D341Med (cell line): ENCODE results near the gene DCLK1.

Source experiments
- DNase-seq: peaks from one replicate; pipeline ENCODE4 v3.0.0; 2012; ENCODE audit warnings: low spot score

Gene DCLK1

GRCh38 chr13:36038785-36039555, 92.2 kb downstream of the DCLK1 start:
- no peak for DNase-seq

- DNase-seq, result no peak
These were observed 98.1 kb downstream of the DCLK1 start for GRCh38 chr13:36033035-36033434.

GRCh38 chr13:36031490-36031889, 99.7 kb downstream of the DCLK1 start:
- no peak for DNase-seq

GRCh38 chr13:36030670-36031331, 100.4 kb downstream of the DCLK1 start:
- DNase-seq, result no peak

GRCh38 chr13:36029166-36029565, 102.0 kb downstream of the DCLK1 start:
- DNase-seq, result no peak

- no peak for DNase-seq
These were observed 102.7 kb downstream of the DCLK1 start for GRCh38 chr13:36028359-36029025.

- DNase-seq, result no peak
These were observed 104.7 kb downstream of the DCLK1 start for GRCh38 chr13:36026531-36026930.

- DNase-seq, result no peak
These were observed 116.4 kb downstream of the DCLK1 start for GRCh38 chr13:36014763-36015162.

- no peak for DNase-seq
These were observed 124.1 kb downstream of the DCLK1 start for GRCh38 chr13:36006894-36007675.

- no peak for DNase-seq
These were observed 124.8 kb downstream of the DCLK1 start for GRCh38 chr13:36006347-36006746.

GRCh38 chr13:36001561-36001960, 129.6 kb downstream of the DCLK1 start:
- DNase-seq, result no peak

- DNase-seq, result no peak
These were observed 131.2 kb downstream of the DCLK1 start for GRCh38 chr13:36000028-36000427.

GRCh38 chr13:35996360-35996759, 134.8 kb downstream of the DCLK1 start:
- DNase-seq, result no peak

- no peak for DNase-seq
These were observed 136.0 kb downstream of the DCLK1 start for GRCh38 chr13:35995136-35995535.

GRCh38 chr13:35994131-35994966, 136.8 kb downstream of the DCLK1 start:
- no peak for DNase-seq

GRCh38 chr13:35993686-35994085, 137.5 kb downstream of the DCLK1 start:
- DNase-seq, result no peak

GRCh38 chr13:35992964-35993363, 138.2 kb downstream of the DCLK1 start:
- no peak for DNase-seq

GRCh38 chr13:35990196-35990595, 141.0 kb downstream of the DCLK1 start:
- no peak for DNase-seq

- DNase-seq, result no peak
These were observed 142.5 kb downstream of the DCLK1 start for GRCh38 chr13:35988648-35989081.

- no peak for DNase-seq
These were observed 143.3 kb downstream of the DCLK1 start for GRCh38 chr13:35987572-35988513.
